ENCODE results near the gene OR52E5. TPM values are rescaled to one million over a fixed set of nuclear protein-coding genes. Genes with fewer than 3 reads are reported as not detected.

Gene OR52E5
- polyA plus RNA-seq, 1 donor: not detected

DNA sequence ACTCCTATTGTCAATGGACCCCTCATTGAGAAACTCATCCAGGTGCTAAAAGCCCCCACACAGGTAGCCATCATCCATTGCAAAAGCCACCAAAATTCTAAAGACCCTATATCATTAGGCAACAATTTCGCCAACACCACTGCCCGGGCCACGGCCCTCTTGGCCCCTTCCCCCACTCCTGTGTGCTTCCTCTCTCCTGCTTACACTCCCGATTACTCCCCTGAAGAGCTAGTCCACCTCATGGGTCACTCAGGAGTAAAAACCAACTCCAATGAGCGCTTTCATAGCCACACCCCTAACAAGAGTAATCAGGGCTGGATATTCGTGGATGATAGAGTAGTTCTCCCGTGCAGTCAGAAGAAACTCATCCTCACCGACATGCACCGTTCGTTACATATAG is 40.1 kb downstream of the OR52E5 start:
- no peak for DNase-seq

DNA sequence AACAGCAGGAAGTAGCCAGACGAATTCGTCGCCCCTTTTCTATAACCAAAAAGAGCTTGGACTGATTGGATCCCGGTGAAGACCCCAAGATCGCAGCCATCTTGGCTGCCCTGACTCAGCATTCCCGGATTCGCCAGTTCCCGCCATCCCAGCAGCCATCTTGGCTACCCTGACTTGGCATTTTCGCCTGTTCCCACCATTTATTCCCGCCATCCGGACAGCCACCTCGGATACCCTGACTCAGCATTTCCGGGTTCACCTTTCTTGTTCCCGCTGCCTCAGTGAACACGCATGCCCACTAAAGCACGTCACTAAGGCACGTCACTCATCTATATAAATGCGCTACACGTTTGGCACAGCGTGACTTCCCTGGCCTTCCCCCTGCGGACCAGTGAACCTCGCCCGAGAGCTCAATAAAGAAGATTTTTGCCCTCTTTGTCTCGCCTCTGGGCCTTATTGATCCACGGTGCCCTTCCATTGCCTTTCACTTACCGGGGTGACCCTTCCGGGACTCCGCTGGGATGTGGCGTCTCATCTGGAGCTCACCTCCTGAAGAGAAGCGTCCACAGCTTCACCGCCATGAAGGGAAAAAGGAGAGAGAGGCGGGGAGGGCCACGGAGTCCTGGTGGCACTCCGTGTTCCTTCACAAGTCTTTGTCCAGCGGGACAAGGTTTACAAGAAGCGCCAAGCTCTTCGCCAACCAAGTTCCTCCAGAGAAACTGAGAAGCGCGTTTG is 45.0 kb downstream of the OR52E5 start:
- no peak for DNase-seq

DNA sequence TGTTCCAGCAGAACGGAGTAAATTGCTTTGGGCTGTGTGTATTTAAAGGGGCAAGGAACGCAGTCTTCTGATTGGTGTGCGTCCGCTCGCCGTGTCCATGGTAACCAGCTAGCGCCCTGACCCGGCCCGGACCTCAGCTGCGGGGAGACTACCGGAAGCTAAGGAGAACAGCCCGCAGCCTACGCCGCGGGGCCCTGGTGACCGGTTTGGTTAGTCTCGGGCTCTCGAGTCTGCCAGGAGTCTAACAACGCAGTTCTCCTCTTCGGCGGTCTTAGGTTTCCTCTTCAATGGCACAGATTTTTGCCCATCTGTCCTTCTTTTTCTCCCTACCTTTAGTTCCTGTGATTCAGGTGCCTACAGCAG is 45.6 kb downstream of the OR52E5 start:
- no peak for DNase-seq

DNA sequence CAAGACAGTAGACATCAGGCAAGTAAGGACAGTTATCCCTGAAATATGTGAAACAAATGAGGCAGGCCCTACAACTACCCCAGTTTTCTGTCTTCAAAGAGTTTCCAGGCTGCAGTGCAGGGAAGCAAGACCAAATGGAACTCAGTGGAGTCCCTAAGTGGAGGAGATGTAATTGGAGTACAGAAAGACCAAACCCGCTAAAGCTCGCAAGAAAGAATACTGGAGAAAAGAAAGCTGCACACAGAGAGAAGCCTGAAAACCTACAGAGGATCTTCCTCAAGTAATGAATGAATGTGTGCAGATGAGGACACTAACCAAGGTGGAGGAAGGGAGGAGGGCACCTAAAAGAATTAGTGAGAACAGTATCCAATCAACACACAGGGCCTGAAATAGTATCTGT is 47.7 kb downstream of the OR52E5 start:
- DNase-seq: no peak

DNA sequence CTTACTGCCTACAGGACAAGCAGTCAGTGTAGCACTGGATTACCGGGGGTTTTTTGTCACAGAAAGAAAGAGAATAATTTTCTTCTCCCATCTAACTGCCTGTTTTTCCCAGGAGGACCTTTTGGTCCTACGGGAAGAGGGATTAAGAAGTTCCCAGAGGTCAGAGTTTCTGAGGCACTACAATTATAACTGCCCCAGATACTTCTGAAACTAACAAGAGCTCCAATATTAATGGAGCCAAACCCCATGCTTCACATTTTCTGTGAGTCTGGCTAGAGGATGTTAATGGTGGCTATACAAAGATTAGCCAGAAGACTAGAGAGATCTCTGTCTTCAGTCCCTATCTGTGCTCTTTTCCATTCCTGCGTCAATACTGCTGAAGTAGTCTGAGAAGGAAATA is 48.9 kb downstream of the OR52E5 start, which contains the start of gene OR56A3:
TSS of gene OR56A3 (plus strand) at position 301 of the 400 bp plus-strand sequence. CDS start 5,096 bp downstream, outside the sequence.
- DNase-seq: no peak

Other genes starting within 250 kb of the OR52E5 start
- gene TRIM5, start 208.1 kb upstream of the OR52E5 start, polyA plus RNA-seq (ENCODE audit: insufficient read length): 55.8 TPM
- gene TRIM22, start 203.4 kb upstream of the OR52E5 start, polyA plus RNA-seq (ENCODE audit: insufficient read length): 9.9 TPM
- not detected for gene OR56B1, start 156.8 kb upstream of the OR52E5 start, polyA plus RNA-seq (ENCODE audit: insufficient read length)
- gene OR52N4, start 139.0 kb upstream of the OR52E5 start, polyA plus RNA-seq (ENCODE audit: insufficient read length): not detected
- gene OR52N5, start 109.9 kb upstream of the OR52E5 start, polyA plus RNA-seq (ENCODE audit: insufficient read length): not detected
- not detected for gene OR52N1, start 101.9 kb upstream of the OR52E5 start, polyA plus RNA-seq (ENCODE audit: insufficient read length)
- gene OR52N2, start 84.3 kb upstream of the OR52E5 start, polyA plus RNA-seq (ENCODE audit: insufficient read length): not detected
- not detected for gene OR52E6, start 51.3 kb upstream of the OR52E5 start, polyA plus RNA-seq (ENCODE audit: insufficient read length)
- not detected for gene OR52E8, start 35.5 kb upstream of the OR52E5 start, polyA plus RNA-seq (ENCODE audit: insufficient read length)
- gene OR52E4, start 12.6 kb upstream of the OR52E5 start, polyA plus RNA-seq (ENCODE audit: insufficient read length): not detected
- not detected for gene OR56A3, start 49.0 kb downstream of the OR52E5 start, polyA plus RNA-seq (ENCODE audit: insufficient read length)
- gene OR56A5, start 75.3 kb downstream of the OR52E5 start, polyA plus RNA-seq (ENCODE audit: insufficient read length): not detected
- not detected for gene OR52L1, start 93.8 kb downstream of the OR52E5 start, polyA plus RNA-seq (ENCODE audit: insufficient read length)
- gene OR56A4, start 113.7 kb downstream of the OR52E5 start, polyA plus RNA-seq (ENCODE audit: insufficient read length): 0.07 TPM
- gene OR56A1, start 137.6 kb downstream of the OR52E5 start, polyA plus RNA-seq (ENCODE audit: insufficient read length): not detected
- 0.12 TPM for gene OR56B4, start 214.5 kb downstream of the OR52E5 start, polyA plus RNA-seq (ENCODE audit: insufficient read length)

Data from left kidney (tissue), 2 donors.